Sigmoid colon (tissue), 4 donors: ENCODE measurements around the gene PECR.

Experiments used
- EP300 ChIP-seq, 4 donors: sonication (generic); formaldehyde crosslinking; IDR thresholded peaks; one replicate each; pipeline ENCODE4 v1.6.1; 2017; ENCODE audit warnings: antibody characterized with exemption in 4 of 4
- POLR2A ChIP-seq, 2 donors: fragments of 450-650 bp; IDR thresholded peaks; one replicate each; pipeline ENCODE4 v1.6.1; 2016; ENCODE audit warnings: antibody characterized with exemption in 2 of 2, mild to moderate bottlenecking in 2 of 2, moderate library complexity in 2 of 2
- TF ChIP-seq, protein P1 (sequence below), 4 experiments: fragments of 450-650 bp in 3 of 4; fragments of 200-600 bp in 1 of 4; IDR thresholded peaks; one replicate each; pipeline ENCODE4 v1.5.1; 2016 to 2019; ENCODE audit warnings: antibody characterized with exemption in 4 of 4, mild to moderate bottlenecking in 3 of 4, moderate library complexity in 2 of 4

DNA sequence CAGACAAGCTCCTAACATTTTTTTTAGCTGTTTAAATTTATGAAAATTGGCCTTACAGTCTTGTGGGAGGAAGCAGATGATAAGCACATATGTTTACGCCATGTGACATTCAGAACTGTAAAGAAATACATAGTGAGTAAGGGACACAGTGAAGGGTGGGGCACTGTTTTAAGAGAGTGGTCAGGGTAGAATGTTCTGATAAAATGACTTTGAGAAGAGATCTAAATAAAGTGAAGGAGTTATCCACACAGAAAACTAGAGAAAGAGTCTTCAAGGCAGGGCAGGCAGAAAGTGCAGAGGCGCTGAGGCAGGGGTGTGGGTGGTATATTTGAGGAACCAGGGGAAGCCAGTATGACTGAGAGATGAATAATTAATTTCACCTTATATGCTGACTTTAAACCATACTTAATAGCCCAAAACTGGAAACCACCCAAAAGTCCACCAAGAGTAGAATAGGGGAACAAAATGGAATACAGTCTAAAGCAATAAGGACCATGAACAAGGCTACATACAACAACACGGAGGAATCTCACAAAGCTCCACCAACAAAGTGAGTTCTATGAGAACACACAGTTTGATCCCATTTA lies 76.8 kb downstream of the PECR start:
- TF ChIP-seq, protein P1, sequence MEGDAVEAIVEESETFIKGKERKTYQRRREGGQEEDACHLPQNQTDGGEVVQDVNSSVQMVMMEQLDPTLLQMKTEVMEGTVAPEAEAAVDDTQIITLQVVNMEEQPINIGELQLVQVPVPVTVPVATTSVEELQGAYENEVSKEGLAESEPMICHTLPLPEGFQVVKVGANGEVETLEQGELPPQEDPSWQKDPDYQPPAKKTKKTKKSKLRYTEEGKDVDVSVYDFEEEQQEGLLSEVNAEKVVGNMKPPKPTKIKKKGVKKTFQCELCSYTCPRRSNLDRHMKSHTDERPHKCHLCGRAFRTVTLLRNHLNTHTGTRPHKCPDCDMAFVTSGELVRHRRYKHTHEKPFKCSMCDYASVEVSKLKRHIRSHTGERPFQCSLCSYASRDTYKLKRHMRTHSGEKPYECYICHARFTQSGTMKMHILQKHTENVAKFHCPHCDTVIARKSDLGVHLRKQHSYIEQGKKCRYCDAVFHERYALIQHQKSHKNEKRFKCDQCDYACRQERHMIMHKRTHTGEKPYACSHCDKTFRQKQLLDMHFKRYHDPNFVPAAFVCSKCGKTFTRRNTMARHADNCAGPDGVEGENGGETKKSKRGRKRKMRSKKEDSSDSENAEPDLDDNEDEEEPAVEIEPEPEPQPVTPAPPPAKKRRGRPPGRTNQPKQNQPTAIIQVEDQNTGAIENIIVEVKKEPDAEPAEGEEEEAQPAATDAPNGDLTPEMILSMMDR (IDR thresholded peaks at IDR 0.05), result no peak
- TF ChIP-seq EP300 (IDR thresholded peaks at IDR 0.05) (no peak), POLR2A (IDR thresholded peaks at IDR 0.05) (no peak)
